OCI-LY7 (cell line): ENCODE data around the gene ADARB2.

Source experiments
- EZH2phosphoT487 ChIP-seq: fragments of 200-600 bp; sonication (generic); IDR thresholded peaks from 2 replicates; pipeline ENCODE4 v1.6.1; 2018; ENCODE audit warnings: low read depth, borderline replicate concordance, mild to moderate bottlenecking, mixed run types, antibody characterized with exemption, low read length, moderate library complexity, mixed read lengths
- TF ChIP-seq, protein P1 (sequence below): fragments of 200-600 bp; sonication (generic); conservative IDR thresholded peaks from 2 replicates; pipeline ENCODE4 v1.5.1; 2014; ENCODE audit warnings: mild to moderate bottlenecking, antibody characterized with exemption, low read length, moderate library complexity, mixed read lengths

DNA sequence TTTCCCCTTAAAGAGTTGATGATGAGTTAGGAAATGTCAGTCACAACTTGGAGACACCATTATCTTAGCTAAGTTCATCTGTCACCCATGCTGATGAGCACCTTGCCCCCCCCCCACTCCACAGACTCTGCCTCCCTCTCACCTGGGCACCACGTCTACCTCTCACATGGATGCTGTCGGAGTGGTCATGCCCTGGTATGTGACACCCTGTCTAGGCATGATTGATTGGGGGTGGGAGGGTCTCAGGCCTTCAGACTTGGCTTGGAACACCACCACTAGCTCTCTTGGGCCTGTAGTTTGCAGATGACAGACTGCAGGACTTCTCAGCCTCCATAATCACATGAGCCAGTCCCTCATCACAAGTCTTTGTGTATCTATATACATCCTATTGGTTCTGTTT, 603.2 kb downstream of the ADARB2 start:
- TF ChIP-seq, protein P1, sequence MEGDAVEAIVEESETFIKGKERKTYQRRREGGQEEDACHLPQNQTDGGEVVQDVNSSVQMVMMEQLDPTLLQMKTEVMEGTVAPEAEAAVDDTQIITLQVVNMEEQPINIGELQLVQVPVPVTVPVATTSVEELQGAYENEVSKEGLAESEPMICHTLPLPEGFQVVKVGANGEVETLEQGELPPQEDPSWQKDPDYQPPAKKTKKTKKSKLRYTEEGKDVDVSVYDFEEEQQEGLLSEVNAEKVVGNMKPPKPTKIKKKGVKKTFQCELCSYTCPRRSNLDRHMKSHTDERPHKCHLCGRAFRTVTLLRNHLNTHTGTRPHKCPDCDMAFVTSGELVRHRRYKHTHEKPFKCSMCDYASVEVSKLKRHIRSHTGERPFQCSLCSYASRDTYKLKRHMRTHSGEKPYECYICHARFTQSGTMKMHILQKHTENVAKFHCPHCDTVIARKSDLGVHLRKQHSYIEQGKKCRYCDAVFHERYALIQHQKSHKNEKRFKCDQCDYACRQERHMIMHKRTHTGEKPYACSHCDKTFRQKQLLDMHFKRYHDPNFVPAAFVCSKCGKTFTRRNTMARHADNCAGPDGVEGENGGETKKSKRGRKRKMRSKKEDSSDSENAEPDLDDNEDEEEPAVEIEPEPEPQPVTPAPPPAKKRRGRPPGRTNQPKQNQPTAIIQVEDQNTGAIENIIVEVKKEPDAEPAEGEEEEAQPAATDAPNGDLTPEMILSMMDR, result no peak
- no peak for TF ChIP-seq EZH2phosphoT487
